Caco-2 (cell line): ENCODE measurements around the gene C22orf31. TPM values are rescaled to one million over a fixed set of nuclear protein-coding genes. Genes with fewer than 3 reads are reported as not detected.

Experiments
- BruUV-seq: library from RNA; stranded (reverse); fragments of 400-500 nt; replicated peaks from 2 replicates; lab custom pipeline; 2021; lab: Mats Ljungman, UMichigan
- CTCF ChIA-PET: fragments of 300-600 bp; sonication (Branson Sonifier 250); formaldehyde crosslinking; loops from one replicate; lab custom pipeline; 2022; ENCODE audit warnings: antibody characterized with exemption; lab: Charles Lee
- POLR2A ChIA-PET: fragments of 300-600 bp; sonication (Branson Sonifier 250); formaldehyde crosslinking; loops from one replicate; lab custom pipeline; 2022; ENCODE audit warnings: antibody characterized with exemption; lab: Charles Lee
- DNase-seq, 2 experiments: peaks; one replicate each; pipeline versions ENCODE4 v3.0.0 to v3.0.0-alpha.2; 2020 to 2022
- H3K27me3 ChIP-seq: replicated peaks from 2 replicates; pipeline ENCODE4 v1.6.0; 2011; ENCODE audit warnings: low read length; ENCODE audit not compliant: control insufficient read depth, insufficient read depth
- H3K36me3 ChIP-seq: 2 replicates; pipeline ENCODE4 v1.5.1; 2011; ENCODE audit warnings: low read length; ENCODE audit not compliant: control insufficient read depth, insufficient read depth
- H3K4me1 ChIP-seq: fragments of 250-450 bp; sonication (Bioruptor Pico); 2 replicates; pipeline ENCODE4 v1.5.1; 2020; ENCODE audit warnings: mild to moderate bottlenecking
- H3K4me3 ChIP-seq: 2 replicates; pipeline ENCODE4 v1.5.1; 2011; ENCODE audit warnings: low read depth, mild to moderate bottlenecking, control low read depth, low read length
- H3K9me3 ChIP-seq: fragments of 250-450 bp; sonication (Bioruptor Pico); 2 replicates; pipeline ENCODE4 v1.5.1; 2020; ENCODE audit warnings: mild to moderate bottlenecking, moderate library complexity
- H3K27ac Mint-ChIP-seq: one replicate; pipeline ENCODE4 v1.8.0; 2022; ENCODE audit warnings: mixed read lengths; ENCODE audit not compliant: unreplicated experiment
- H3K27me3 Mint-ChIP-seq: one replicate; pipeline ENCODE4 v1.8.0; 2022; ENCODE audit warnings: mixed read lengths; ENCODE audit not compliant: insufficient read depth, unreplicated experiment
- H3K36me3 Mint-ChIP-seq: one replicate; pipeline ENCODE4 v1.8.0; 2022; ENCODE audit warnings: mild to moderate bottlenecking, mixed read lengths; ENCODE audit not compliant: insufficient read depth, unreplicated experiment
- H3K4me1 Mint-ChIP-seq: one replicate; pipeline ENCODE4 v1.8.0; 2022; ENCODE audit warnings: low read depth, mixed read lengths; ENCODE audit not compliant: unreplicated experiment
- H3K4me3 Mint-ChIP-seq: one replicate; pipeline ENCODE4 v1.8.0; 2022; ENCODE audit warnings: mild to moderate bottlenecking, moderate library complexity, mixed read lengths; ENCODE audit not compliant: unreplicated experiment
- H3K9me3 Mint-ChIP-seq: one replicate; pipeline ENCODE4 v1.8.0; 2022; ENCODE audit warnings: mixed read lengths; ENCODE audit not compliant: unreplicated experiment
- CTCF ChIP-seq, 2 experiments: fragments of 200-600 bp in 1 of 2; IDR thresholded peaks; 1 replicate in 1 of 2; 2 replicates in 1 of 2; pipeline versions ENCODE4 v1.5.1 to v1.8.0; 2011 to 2022; ENCODE audit warnings: antibody characterized with exemption in 1 of 2, control low read depth in 1 of 2, inconsistent platforms in 1 of 2, low read depth in 1 of 2, low read length in 1 of 2, mild to moderate bottlenecking in 1 of 2, moderate library complexity in 1 of 2; ENCODE audit not compliant: insufficient read depth in 1 of 2, severe bottlenecking in 1 of 2, unreplicated experiment in 1 of 2
- intact Hi-C: fragments of 100-400 bp; cut with micrococcal nuclease; formaldehyde crosslinking; loops from one replicate; pipeline ENCODE4 v1.10.0; 2022; ENCODE audit not compliant: unreplicated experiment
- total RNA-seq: library from RNA; stranded (reverse); gene quantifications from 2 replicates; pipeline ENCODE4 v1.2.3, GENCODE V29; 2022

Gene C22orf31
- total RNA-seq, 1 experiment from 2014 or later, result not detected

GRCh38 chr22:29078869-29079207, 17.2 kb upstream of the C22orf31 start:
- Mint-ChIP-seq H3K4me1 (peaks cover 29% of the 10 kb centered on the region), H3K27ac (no peak overlapping the region), H3K9me3 (no peaks in the 10 kb centered on the region), H3K4me3 (no peak overlapping the region), H3K36me3 (peaks cover 11% of the 10 kb centered on the region), H3K27me3 (no peaks in the 10 kb centered on the region)
- no peak for DNase-seq
- BruUV-seq, result no TSS peak
- H3K27me3 ChIP-seq, result no peaks in the 10 kb centered on the region
- intact Hi-C loops, result no loop called here
- ChIA-PET CTCF (no interaction called here), POLR2A (no interaction called here)
- H3K4me3 ChIP-seq, result no peak overlapping the region
- H3K36me3 ChIP-seq, result no peaks in the 10 kb centered on the region; the same call in 1 of the 2 replicates
- no peaks in the 10 kb centered on the region for H3K9me3 ChIP-seq
- H3K4me1 ChIP-seq, result peaks cover 32% of the 10 kb centered on the region
- TF ChIP-seq CTCF (IDR thresholded peaks at IDR 0.05; ENCODE audit: insufficient read depth in 1 of 2, low read depth in 1 of 2, low read length in 1 of 2, severe bottlenecking in 1 of 2, unreplicated experiment in 1 of 2), result no peak

- no peak overlapping the region for H3K4me3 ChIP-seq
- Mint-ChIP-seq H3K4me3 (no peak overlapping the region), H3K36me3 (peaks cover 13% of the 10 kb centered on the region), H3K27me3 (no peaks in the 10 kb centered on the region), H3K27ac (peak overlapping the region; percentile 32), H3K4me1 (peaks cover 29% of the 10 kb centered on the region), H3K9me3 (no peaks in the 10 kb centered on the region)
- H3K27me3 ChIP-seq, result no peaks in the 10 kb centered on the region
- no TSS peak for BruUV-seq
- no peak for DNase-seq
- no peak for TF ChIP-seq CTCF (IDR thresholded peaks at IDR 0.05; ENCODE audit: insufficient read depth in 1 of 2, low read depth in 1 of 2, low read length in 1 of 2, severe bottlenecking in 1 of 2, unreplicated experiment in 1 of 2)
- intact Hi-C loops, result no loop called here
- no peaks in the 10 kb centered on the region for H3K9me3 ChIP-seq
- ChIA-PET POLR2A (no interaction called here), CTCF (no interaction called here)
- peaks cover 32% of the 10 kb centered on the region for H3K4me1 ChIP-seq
- no peaks in the 10 kb centered on the region; the same call in 1 of the 2 replicates for H3K36me3 ChIP-seq
Measured at GRCh38 chr22:29078036-29078868, 16.6 kb upstream of the C22orf31 start.

- intact Hi-C loops, result loop anchor here (1.0 to 5.0 kb wide), 3 partner anchors 43 to 173 kb away; no protein-coding TSS in a partner anchor
- no peaks in the 10 kb centered on the region for H3K9me3 Mint-ChIP-seq
- no peak for DNase-seq
- H3K4me1 Mint-ChIP-seq, result peaks cover 36% of the 10 kb centered on the region
- peaks cover 28% of the 10 kb centered on the region for H3K36me3 Mint-ChIP-seq
- no peaks in the 10 kb centered on the region for H3K27me3 Mint-ChIP-seq
- POLR2A ChIA-PET, result no interaction called here
- H3K27ac Mint-ChIP-seq, result peak overlapping the region; percentile 42
- CTCF ChIA-PET, result interaction anchor here (1.0 kb wide), 1 partner anchor 21 kb away, joined by 4 read pairs; no protein-coding TSS in a partner anchor
- Histone ChIP-seq H3K4me1 (peaks cover 46% of the 10 kb centered on the region), H3K4me3 (peak overlapping the region; percentile 81), H3K36me3 (no peaks in the 10 kb centered on the region; the same call in 1 of the 2 replicates), H3K9me3 (no peaks in the 10 kb centered on the region), H3K27me3 (no peaks in the 10 kb centered on the region)
- no TSS peak for BruUV-seq
- H3K4me3 Mint-ChIP-seq, result peak overlapping the region; percentile 80
- no peak for TF ChIP-seq CTCF (IDR thresholded peaks at IDR 0.05; ENCODE audit: insufficient read depth in 1 of 2, low read depth in 1 of 2, low read length in 1 of 2, severe bottlenecking in 1 of 2, unreplicated experiment in 1 of 2)
Measured at GRCh38 chr22:29074276-29074772, 12.7 kb upstream of the C22orf31 start.
